Adipocyte (in vitro differentiated cells): ENCODE results near the gene FBN2.

Experiments used
- DNase-seq: peaks from one replicate; pipeline ENCODE4 v3.0.0-alpha.2; 2015; ENCODE audit warnings: low read depth
- H3K27me3 ChIP-seq: replicated peaks from 2 replicates; pipeline ENCODE4 v1.7.0; 2013; ENCODE audit warnings: mild to moderate bottlenecking, low read length, moderate library complexity; ENCODE audit not compliant: control insufficient read depth, insufficient read depth
- H3K36me3 ChIP-seq: 2 replicates; pipeline ENCODE4 v1.7.0; 2013; ENCODE audit warnings: low read length, mild to moderate bottlenecking, moderate library complexity; ENCODE audit not compliant: control insufficient read depth, insufficient read depth, severe bottlenecking
- H3K4me1 ChIP-seq: 2 replicates; pipeline ENCODE4 v1.7.0; 2013; ENCODE audit warnings: mild to moderate bottlenecking, low read length, moderate library complexity; ENCODE audit not compliant: control insufficient read depth, insufficient read depth
- H3K4me3 ChIP-seq: 2 replicates; pipeline ENCODE4 v1.7.0; 2013; ENCODE audit warnings: mild to moderate bottlenecking, low read length, moderate library complexity
- H3K9ac ChIP-seq: 2 replicates; pipeline ENCODE4 v1.7.0; 2013; ENCODE audit warnings: mild to moderate bottlenecking, low read length, moderate library complexity
- H3K9me3 ChIP-seq: 2 replicates; pipeline ENCODE4 v1.7.0; 2013; ENCODE audit warnings: mild to moderate bottlenecking, low read length, moderate library complexity; ENCODE audit not compliant: control insufficient read depth

Gene FBN2

GRCh38 chr5:128538000-128538249 lies at the start of gene FBN2:
TSS of gene FBN2 (minus strand) at chr5:128538245. CDS start at chr5:128537603, 642 bp downstream.
- Histone ChIP-seq H3K4me3 (peak within 1 kb of the TSS; percentile 86), H3K27me3 (no peaks in the 10 kb centered on the region), H3K4me1 (peaks cover 3% of the 10 kb centered on the region), H3K9me3 (no peaks in the 10 kb centered on the region), H3K36me3 (peaks cover 32% of the 10 kb centered on the region), H3K9ac (peak within 1 kb of the TSS; percentile 96)
- no peak for DNase-seq

DNA sequence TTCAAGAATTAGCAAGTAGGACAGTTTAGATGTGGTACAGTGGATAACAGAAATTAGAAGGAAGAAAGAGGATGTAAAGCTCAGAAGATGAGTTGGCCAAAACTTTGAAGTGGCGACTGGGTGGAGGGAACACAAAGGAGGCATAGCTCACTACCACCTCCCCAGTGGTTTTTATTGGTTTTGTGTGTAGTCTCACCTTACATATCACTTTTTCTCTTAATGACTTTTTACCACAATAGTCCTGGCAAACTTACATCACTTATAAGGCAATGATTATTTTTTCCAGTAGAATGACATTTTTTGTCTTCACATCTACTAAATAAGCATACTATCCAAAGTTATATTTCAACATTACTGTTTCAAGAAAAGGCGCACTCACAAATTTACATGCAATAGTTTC lies 49.2 kb upstream of the FBN2 start:
- DNase-seq, result no peak
- H3K36me3 ChIP-seq, result no peaks in the 10 kb centered on the region
- H3K9me3 ChIP-seq, result no peaks in the 10 kb centered on the region
- H3K4me3 ChIP-seq, result no peak overlapping the region
- H3K4me1 ChIP-seq, result no peaks in the 10 kb centered on the region
- H3K9ac ChIP-seq, result no peak overlapping the region
- H3K27me3 ChIP-seq, result no peaks in the 10 kb centered on the region

DNA sequence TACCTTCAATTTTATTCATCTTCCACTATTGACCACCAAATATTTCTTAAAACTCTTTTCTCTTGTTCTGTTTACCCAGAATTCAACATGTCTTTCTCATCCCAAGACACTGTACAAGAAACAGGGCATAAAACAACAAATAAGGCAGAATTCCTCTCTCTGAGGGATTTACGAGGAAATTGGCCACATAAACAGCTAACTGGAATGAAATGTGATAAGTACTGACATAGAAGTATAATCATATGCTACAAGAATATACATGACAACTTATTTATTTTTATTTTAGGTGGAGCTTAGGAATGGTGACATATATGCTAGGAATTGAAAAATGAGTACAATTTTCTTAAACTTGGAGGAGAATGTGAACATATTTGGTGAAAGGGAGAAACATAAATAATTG lies 48.8 kb upstream of the FBN2 start:
- no peaks in the 10 kb centered on the region for H3K9me3 ChIP-seq
- no peaks in the 10 kb centered on the region for H3K36me3 ChIP-seq
- no peaks in the 10 kb centered on the region for H3K4me1 ChIP-seq
- DNase-seq, result peak; percentile 65
- no peak overlapping the region for H3K4me3 ChIP-seq
- H3K9ac ChIP-seq, result no peak overlapping the region
- H3K27me3 ChIP-seq, result no peaks in the 10 kb centered on the region

DNA sequence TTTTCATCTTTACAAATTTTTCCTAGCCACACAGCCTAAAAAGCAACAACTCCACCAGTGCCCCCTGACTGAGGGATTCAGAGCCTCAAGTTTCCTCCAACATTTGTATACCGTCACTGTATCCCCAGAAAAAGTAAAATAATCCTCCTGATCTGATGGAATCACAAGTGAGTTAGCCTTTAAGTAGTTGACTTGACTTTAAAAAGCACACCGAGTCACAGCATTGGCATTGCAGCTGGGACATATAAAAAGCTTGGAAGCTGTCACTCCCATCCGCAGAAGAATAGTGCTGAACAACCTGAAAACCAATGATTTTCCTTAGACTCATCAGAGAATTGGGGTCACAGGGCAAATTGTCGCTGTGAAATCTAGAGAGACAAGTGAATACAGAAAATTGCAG lies 41.6 kb upstream of the FBN2 start:
- DNase-seq, result no peak
- H3K36me3 ChIP-seq, result no peaks in the 10 kb centered on the region
- peaks cover 16% of the 10 kb centered on the region for H3K4me1 ChIP-seq
- H3K27me3 ChIP-seq, result no peaks in the 10 kb centered on the region
- no peaks in the 10 kb centered on the region for H3K9me3 ChIP-seq
- peak overlapping the region; percentile 65 for H3K9ac ChIP-seq
- peak overlapping the region; percentile 38 for H3K4me3 ChIP-seq

- H3K4me1 ChIP-seq, result peaks cover 16% of the 10 kb centered on the region
- peak overlapping the region; percentile 38 for H3K4me3 ChIP-seq
- DNase-seq, result peak; percentile 66
- no peaks in the 10 kb centered on the region for H3K36me3 ChIP-seq
- H3K9ac ChIP-seq, result peak overlapping the region; percentile 65
- no peaks in the 10 kb centered on the region for H3K9me3 ChIP-seq
- no peaks in the 10 kb centered on the region for H3K27me3 ChIP-seq
Measured at GRCh38 chr5:128579093-128579492, 41.0 kb upstream of the FBN2 start.

DNA sequence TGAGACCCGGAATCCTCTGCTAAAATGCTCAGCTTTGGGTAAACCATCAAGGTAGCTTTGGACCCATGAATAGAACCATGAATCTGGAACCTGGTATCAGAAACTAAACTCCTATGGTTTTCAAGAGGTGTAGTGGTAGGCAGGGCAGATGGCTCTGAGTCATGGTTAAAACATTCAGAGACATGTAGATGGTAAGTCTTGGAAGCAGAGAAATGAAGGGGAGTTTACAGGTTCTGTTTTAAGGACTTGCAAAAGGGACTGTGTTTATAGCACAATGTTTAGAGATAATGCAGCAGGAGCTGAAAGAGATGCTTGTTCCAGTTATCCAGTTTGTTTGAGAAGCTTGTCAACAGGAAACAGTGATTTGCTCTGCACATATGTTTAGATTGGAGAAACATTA lies 36.0 kb upstream of the FBN2 start:
- Histone ChIP-seq H3K4me3 (no peak overlapping the region), H3K4me1 (peaks cover 18% of the 10 kb centered on the region), H3K27me3 (no peaks in the 10 kb centered on the region), H3K9me3 (no peaks in the 10 kb centered on the region), H3K9ac (no peak overlapping the region), H3K36me3 (no peaks in the 10 kb centered on the region)
- peak; percentile 35 for DNase-seq

- H3K9me3 ChIP-seq, result no peaks in the 10 kb centered on the region
- peaks cover 12% of the 10 kb centered on the region for H3K4me1 ChIP-seq
- no peaks in the 10 kb centered on the region for H3K27me3 ChIP-seq
- H3K36me3 ChIP-seq, result no peaks in the 10 kb centered on the region
- DNase-seq, result no peak
- H3K4me3 ChIP-seq, result no peak overlapping the region
- H3K9ac ChIP-seq, result peak overlapping the region; percentile 21
Measured at GRCh38 chr5:128572930-128573319, 34.9 kb upstream of the FBN2 start.

DNA sequence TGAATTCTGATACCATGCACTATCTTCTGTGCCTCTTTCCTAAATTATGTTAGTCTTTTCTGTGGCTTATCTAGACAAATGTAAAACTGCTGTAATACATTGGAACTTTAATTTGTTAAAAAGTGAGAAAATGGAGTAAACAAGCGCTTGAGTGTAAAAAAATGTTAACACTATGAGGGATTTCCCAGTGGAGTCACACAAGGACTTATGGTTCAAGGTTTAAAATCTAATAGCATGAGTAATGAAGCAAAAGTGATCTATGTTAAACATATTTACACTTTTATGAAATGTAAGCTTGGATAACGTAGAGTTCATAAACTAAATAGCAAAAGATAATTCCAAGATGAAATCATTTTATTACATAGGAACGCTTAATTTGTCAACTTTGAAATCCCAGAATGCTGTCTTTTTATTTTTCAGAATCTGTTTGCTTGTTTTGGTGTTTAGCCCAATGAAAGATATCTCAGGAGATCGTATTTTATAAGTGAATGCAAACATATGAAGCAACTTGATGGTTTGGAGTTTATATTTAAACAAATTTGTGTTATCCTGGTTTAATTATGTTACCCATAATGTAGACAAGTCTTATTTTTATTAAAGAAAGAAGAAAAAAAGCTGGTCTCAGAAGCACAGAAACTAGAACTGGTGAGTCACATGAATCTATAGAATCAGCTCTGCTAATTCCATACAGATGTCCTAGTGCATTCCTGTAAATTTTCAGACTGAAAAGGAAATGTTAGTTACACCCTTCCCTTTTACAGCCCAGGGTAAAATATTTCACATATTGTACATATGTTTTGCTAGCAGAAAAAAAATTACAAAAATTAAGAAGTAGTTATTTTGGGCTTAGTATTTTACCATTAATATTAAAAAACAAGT lies 34.2 kb upstream of the FBN2 start:
- no peak overlapping the region for H3K4me3 ChIP-seq

GRCh38 chr5:128566178-128566577 lies 28.1 kb upstream of the FBN2 start:
- Histone ChIP-seq H3K27me3 (no peaks in the 10 kb centered on the region), H3K4me1 (peaks cover 6% of the 10 kb centered on the region), H3K9me3 (no peaks in the 10 kb centered on the region), H3K9ac (no peak overlapping the region), H3K4me3 (no peak overlapping the region), H3K36me3 (no peaks in the 10 kb centered on the region)
- no peak for DNase-seq

More for the DNA sequence above, 34.2 kb upstream of the FBN2 start:
- peaks cover 12% of the 10 kb centered on the region for H3K4me1 ChIP-seq
- H3K27me3 ChIP-seq, result no peaks in the 10 kb centered on the region
- DNase-seq, result peak; percentile 88
- H3K9me3 ChIP-seq, result no peaks in the 10 kb centered on the region
- peak overlapping the region; percentile 21 for H3K9ac ChIP-seq
- no peaks in the 10 kb centered on the region for H3K36me3 ChIP-seq

DNA sequence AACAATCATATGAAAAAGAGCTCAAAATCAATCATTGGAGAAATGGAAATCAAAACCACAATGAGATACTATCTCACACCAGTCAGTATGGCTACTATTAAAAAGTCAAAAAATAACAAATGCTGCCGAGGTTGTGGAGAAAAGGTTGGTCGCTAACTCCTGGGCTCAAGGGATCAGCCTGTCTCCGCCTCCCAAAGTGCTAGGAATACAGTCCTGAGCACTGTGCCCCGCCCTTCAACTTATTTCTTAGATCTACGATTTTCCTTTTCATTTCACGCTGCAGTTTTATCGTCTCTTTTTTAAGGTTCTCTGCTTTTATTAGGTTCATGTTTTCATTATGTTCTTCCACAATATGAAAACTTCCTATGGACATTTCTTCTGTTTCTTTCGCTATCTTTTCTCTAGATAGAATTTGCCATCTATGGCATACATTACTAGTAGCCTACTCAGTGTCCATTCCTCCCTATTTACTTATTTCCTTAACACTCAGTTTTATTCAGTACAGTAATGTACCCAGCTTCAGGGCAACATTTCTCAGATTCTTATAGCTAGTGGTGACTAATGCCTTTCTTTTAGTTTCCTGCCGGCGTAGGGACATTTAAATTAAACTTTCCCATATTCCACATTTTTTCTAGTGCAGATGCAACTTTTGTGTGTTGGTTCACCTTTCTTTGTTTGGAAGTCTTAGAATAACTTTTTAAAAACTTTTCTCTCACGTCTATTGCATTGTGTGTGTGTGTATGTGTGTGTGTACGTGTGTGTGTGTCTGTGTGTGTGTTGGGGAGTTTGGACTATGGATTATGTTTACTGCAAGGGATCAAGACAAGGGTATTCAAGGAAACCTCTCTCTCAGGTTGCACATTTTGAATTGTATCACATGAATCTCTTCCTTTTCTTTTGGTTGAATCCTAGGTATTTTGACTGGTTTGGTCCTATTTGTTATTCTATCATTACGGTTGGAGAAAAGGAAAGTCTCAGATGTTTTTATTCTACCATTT lies 21.6 kb upstream of the FBN2 start:
- Histone ChIP-seq H3K9ac (no peak overlapping the region), H3K9me3 (no peaks in the 10 kb centered on the region), H3K36me3 (no peaks in the 10 kb centered on the region), H3K27me3 (no peaks in the 10 kb centered on the region), H3K4me1 (peaks cover 6% of the 10 kb centered on the region), H3K4me3 (no peak overlapping the region)
- DNase-seq, result peak; percentile 73

GRCh38 chr5:128553747-128554146 lies 15.7 kb upstream of the FBN2 start:
- H3K4me3 ChIP-seq, result no peak overlapping the region
- H3K27me3 ChIP-seq, result no peaks in the 10 kb centered on the region
- DNase-seq, result no peak

More at GRCh38 chr5:128553747-128554146, 15.7 kb upstream of the FBN2 start:
- peaks cover 9% of the 10 kb centered on the region for H3K9me3 ChIP-seq
- H3K4me1 ChIP-seq, result no peaks in the 10 kb centered on the region
- H3K9ac ChIP-seq, result no peak overlapping the region
- no peaks in the 10 kb centered on the region for H3K36me3 ChIP-seq
